ENCODE measurements around the gene GPC6. TPM values are rescaled to one million over a fixed set of nuclear protein-coding genes. Genes with fewer than 3 reads are reported as not detected.

The GPC6 gene
- polyA plus RNA-seq, 1 donor (not counting 4 experiments of a cell fraction or from before 2014, with no cell fraction given): 0.42 TPM

GRCh38 chr13:94455414-94455813 lies 1228.8 kb downstream of the GPC6 start:
- no peaks in the 10 kb centered on the region for H4K20me1 ChIP-seq (ENCODE audit: control insufficient read depth, extremely low read depth, insufficient read depth, low read length)
- no peaks in the 10 kb centered on the region for H3K4me1 ChIP-seq (ENCODE audit: control insufficient read depth, extremely low read depth, insufficient read depth, low read length)
- no peaks in the 10 kb centered on the region for H3K9me1 ChIP-seq (ENCODE audit: control insufficient read depth, extremely low read depth, insufficient read depth, low read length)
- H3K79me2 ChIP-seq (ENCODE audit: control insufficient read depth, insufficient read depth, low read length): no peaks in the 10 kb centered on the region
- no peaks in the 10 kb centered on the region for H3K27me3 ChIP-seq (ENCODE audit: control insufficient read depth, extremely low read depth, insufficient read depth, low read length)
- no peak overlapping the region for H3K9ac ChIP-seq (ENCODE audit: control insufficient read depth, extremely low read depth, insufficient read depth, low read length)
- H3K36me3 ChIP-seq (ENCODE audit: control insufficient read depth in 2 of 2, extremely low read depth in 1 of 2, insufficient read depth in 2 of 2, low read length in 2 of 2): no peaks in the 10 kb centered on the region
- TF ChIP-seq EZH2 (IDR thresholded peaks at IDR 0.05; ENCODE audit: low read length): no peak
- no peak for TF ChIP-seq CTCF (optimal IDR thresholded peaks at IDR 0.05 in 1 of 3, IDR thresholded peaks at IDR 0.05 in 1 of 3, conservative IDR thresholded peaks at IDR 0.05 in 1 of 3; ENCODE audit: extremely low read depth in 1 of 3, insufficient read depth in 2 of 3, low read length in 3 of 3)
- no peak overlapping the region for H3K4me2 ChIP-seq (ENCODE audit: control insufficient read depth, extremely low read depth, insufficient read depth, low read depth, low read length)
- no peak overlapping the region for H2AFZ ChIP-seq (ENCODE audit: control insufficient read depth, low read length)
- H3K4me3 ChIP-seq (ENCODE audit: control insufficient read depth in 2 of 3, extremely low read depth in 1 of 3, insufficient read depth in 2 of 3, low read depth in 1 of 3, low read length in 3 of 3): no peak overlapping the region
- dilution Hi-C loops (cut with MboI; ENCODE audit: extremely low pct_ligation_motif_present, low sequenced_read_pairs): no loop called here
- DNase-seq (ENCODE audit: low read depth, low spot score) (no peak), FAIRE-seq (no peak)
- H3K9me3 ChIP-seq (ENCODE audit: control insufficient read depth, low read depth, low read length): no peaks in the 10 kb centered on the region
- H3K27ac ChIP-seq (ENCODE audit: control insufficient read depth, insufficient read depth, low read length): no peak overlapping the region

Small RNA genes within 50 kb of the gene (small RNA-seq; reads per million reads assigned to genes)
- gene RNA5SP35 (ENCODE audit: insufficient read length in 3 of 3, low read depth in 3 of 3, low replicate concordance in 1 of 3): 0 reads per million in 3 experiments

All from keratinocyte (primary cell).